ENCODE data around the gene STX4.
A peak's percentile ranks its signal among the peaks of the same experiment; 100 is the strongest.

The STX4 gene, protein sequence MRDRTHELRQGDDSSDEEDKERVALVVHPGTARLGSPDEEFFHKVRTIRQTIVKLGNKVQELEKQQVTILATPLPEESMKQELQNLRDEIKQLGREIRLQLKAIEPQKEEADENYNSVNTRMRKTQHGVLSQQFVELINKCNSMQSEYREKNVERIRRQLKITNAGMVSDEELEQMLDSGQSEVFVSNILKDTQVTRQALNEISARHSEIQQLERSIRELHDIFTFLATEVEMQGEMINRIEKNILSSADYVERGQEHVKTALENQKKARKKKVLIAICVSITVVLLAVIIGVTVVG

DNA sequence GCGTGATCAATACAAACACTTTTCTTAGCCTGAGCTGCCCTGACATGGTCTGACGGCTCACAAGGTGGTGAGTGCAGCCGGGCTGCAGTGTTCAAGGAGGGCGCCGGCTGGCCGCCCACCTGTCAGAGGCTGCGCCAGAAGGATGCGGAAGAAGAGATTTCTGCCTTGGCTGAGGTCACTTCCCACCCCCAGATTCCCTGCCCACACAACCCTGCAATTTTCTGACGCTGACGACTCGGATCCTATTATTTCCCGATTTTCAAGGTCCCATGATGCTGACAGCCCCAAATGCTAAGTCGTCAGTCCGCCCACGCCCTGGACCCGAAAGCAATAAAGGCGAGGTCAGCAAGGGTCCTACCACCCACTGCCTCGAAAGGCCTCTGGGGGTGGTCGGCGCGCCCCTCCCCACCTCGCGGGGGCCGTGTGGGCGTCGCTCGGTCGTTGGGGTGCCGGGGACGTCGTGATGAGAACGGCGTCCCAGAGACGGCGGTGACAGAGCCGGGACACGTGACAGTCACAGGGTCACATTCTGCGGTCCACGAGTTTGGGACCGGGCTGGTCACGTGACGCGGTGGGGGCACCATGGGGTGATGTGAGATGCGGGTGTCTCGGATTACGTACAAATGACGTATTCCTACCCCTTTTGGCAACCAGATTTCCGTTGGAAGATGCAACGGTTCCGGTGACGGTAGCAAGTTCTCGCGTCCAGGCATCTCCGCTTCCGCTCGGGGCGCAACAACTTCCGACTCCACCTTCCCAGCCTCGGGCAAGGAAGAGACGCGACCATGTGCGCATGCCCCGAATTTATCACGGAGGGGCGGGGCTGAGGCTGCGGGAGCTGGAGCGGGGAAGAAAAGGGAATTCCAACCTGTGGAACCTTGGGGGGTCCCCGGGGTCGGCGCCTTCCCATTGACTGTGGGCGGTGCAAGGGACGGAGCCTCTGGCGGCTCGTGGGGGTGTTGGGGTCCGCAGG is at the start of gene STX4:
Gene STX4 (plus strand): TSS at position 823 of the 973 bp plus-strand sequence. CDS start 248 bp downstream, outside the sequence.
- DNase-seq, result peak; percentile 94 to 100 (median 96)

DNA sequence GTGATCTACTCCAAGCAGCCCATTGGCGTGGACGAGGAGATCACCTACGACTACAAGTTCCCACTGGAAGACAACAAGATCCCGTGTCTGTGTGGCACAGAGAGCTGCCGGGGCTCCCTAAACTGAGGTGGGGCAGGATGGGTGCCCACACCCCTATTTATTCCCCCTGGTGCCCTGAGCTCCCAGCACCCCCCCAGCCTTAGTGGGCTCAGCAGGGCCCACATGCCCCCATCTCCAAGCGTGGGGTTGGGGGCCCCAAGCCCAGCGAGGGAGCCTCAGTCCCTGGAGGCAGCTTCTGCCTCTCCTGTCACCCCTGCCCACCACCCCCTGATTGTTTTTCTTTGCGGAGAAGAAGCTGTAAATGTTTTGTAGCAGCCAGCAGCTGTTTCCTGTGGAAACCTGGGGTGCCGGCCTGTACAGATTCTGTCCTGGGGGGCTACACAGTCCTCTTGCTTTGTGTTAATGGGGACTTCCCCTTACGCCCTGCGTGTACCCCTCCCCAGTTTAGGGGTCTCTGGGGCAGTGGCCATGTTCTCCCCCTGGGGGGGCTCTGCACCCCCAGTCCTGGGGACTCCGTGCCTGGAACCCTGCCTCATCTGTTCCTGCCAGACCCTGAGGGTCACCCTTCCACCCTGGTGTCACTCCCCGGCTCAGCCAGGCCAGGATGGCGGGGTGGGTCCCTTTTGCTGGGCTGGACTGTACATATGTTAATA is 49.3 kb upstream of the STX4 start:
- no peak for DNase-seq

DNA sequence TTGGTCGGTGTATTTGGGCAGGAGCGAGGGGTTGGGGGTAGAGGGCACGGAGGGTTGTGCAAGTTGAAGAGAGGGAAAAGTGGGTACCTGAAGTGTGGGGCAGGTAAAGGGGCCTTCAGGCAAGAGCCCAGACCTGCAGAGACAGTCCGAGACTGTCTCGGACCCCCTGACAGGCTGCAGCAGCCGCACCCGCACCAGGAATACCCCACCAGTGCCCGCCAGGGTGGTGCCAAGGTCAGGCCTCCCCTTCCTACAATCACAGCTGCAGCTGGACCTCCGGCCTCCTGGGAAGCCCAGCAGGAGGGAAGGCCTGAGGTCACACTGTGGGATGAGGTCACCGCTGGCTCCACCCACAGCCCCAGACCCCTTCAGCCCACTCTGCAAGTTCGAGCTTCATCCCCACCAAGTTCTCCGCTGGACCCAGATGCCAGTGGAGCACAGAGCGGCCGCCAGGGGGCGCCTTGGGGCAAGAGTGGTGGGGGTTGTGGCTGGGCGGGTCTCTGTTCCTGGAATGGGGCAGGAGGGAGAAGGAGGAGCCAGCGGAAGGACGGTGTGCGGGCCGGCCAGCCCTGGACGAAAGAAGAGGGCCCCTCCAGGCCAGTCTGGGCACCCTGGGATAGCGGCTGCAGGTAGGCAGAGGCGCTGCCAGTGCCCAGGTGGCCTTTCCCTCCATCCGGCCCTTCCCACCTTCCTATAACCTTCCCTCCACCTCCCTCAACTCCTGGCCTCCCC is 48.5 kb upstream of the STX4 start, which contains the start of gene HSD3B7:
Gene HSD3B7 (plus strand): TSS at position 539 of the 732 bp plus-strand sequence. CDS start 452 bp downstream, outside the sequence.
- DNase-seq, result peak; percentile 28 to 79 (median 70)

DNA sequence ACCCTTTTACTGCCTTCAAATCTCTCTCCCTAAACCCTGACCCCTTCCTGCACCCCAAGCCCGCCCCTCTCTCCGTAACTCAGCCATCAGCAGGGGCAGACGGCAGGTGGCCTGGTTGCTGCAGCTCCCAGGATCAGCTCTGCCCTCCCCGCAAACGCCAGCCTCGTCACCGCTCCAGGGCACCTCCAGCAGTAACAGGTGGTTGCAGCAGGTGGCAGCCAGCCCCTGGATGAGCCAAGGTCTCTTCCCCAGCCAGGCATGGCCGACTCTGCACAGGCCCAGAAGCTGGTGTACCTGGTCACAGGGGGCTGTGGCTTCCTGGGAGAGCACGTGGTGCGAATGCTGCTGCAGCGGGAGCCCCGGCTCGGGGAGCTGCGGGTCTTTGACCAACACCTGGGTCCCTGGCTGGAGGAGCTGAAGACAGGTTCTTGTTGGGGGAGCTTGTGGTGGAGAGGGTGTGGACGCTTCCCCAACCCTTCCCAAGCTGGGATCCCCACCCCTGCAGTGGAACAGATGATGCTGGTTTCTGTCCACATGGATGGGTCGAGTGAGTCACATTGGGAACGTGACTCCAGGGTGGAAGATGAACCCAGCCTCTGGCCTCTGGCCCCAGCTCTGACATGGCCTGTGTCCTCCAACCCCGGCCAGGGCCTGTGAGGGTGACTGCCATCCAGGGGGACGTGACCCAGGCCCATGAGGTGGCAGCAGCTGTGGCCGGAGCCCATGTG is 47.8 kb upstream of the STX4 start:
- no peak for DNase-seq

DNA sequence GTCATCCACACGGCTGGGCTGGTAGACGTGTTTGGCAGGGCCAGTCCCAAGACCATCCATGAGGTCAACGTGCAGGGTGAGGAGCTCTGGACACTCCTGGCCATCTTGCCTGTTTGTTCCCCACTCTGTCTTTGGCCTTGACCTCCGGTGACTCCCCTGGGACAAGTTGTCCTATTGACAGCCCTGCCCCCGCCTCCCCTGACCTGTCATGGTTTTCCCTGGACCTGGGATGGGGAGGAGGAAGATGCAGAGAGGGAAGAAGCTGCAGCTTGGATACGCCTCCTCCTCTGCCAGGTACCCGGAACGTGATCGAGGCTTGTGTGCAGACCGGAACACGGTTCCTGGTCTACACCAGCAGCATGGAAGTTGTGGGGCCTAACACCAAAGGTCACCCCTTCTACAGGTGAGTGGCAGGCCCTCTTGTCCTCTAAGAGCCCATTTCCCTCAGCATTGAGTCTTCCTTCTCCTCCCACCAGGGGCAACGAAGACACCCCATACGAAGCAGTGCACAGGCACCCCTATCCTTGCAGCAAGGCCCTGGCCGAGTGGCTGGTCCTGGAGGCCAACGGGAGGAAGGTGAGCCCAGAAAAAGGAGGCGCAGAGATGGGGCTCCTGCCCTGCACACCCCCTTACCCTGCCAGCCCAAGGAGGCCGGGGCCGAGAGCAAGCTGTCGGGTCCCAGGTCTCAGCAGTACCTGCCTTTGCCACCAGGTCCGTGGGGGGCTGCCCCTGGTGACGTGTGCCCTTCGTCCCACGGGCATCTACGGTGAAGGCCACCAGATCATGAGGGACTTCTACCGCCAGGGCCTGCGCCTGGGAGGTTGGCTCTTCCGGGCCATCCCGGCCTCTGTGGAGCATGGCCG is 47.0 kb upstream of the STX4 start:
- no peak for DNase-seq

DNA sequence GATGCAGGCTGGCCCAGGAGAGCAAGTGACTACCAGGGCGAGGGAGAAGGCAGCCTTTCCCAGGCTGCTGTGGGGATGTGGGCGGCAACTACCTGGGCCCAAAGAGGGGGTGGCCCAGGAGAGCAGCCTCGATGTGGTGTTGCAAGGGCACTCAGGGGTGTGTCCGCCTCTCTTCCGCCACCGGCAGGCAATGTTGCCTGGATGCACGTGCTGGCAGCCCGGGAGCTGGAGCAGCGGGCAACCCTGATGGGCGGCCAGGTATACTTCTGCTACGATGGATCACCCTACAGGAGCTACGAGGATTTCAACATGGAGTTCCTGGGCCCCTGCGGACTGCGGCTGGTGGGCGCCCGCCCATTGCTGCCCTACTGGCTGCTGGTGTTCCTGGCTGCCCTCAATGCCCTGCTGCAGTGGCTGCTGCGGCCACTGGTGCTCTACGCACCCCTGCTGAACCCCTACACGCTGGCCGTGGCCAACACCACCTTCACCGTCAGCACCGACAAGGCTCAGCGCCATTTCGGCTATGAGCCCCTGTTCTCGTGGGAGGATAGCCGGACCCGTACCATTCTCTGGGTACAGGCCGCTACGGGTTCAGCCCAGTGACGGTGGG is 45.7 kb upstream of the STX4 start:
- DNase-seq, result no peak

DNA sequence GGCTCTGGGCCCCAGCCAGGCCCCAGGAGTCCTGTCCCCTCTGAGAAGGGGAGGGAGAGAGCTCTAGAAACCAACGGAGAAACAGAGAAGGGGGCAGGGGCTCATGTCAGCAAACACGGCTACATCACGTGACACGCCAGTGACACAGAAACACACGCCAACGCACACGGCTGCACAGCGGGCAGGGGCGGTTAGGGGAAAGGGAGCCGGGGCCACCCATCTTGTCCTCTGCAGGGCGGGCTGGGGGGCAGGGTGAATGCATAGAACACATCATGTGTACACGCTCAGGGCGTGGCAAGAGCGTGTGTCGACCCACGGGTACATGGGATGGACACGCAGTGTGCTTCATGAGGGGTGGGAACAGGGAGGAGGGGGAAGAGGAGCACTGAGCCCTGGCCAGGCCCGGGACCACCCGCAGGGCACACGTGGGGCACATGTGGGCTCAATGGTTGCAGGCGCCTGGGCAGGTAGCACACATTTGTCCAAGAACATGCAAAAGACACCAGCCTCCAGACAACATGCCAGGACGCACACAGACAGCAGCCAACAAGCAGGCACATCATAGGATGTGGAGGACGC is 43.8 kb upstream of the STX4 start:
- no peak for DNase-seq

DNA sequence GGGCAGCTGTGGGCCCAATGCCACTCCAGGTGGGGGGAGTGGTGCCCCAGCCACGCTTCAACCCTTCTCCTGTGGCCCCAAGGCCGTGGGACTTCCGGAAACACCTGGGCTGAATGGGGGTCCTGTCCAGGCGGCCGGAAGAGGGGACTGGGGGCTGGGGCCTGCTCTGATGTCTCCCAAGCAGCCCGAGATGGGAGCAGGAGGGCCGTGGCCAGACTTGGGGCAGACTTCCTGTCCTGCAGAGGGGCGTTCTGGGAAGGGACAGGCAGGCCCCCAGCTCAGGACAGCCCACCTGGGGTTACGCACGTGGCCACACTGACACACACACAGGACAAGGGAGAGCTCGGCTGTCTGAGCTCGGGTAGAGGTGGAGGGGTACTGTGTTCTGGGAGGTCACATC is 43.3 kb upstream of the STX4 start:
- DNase-seq, result no peak

DNA sequence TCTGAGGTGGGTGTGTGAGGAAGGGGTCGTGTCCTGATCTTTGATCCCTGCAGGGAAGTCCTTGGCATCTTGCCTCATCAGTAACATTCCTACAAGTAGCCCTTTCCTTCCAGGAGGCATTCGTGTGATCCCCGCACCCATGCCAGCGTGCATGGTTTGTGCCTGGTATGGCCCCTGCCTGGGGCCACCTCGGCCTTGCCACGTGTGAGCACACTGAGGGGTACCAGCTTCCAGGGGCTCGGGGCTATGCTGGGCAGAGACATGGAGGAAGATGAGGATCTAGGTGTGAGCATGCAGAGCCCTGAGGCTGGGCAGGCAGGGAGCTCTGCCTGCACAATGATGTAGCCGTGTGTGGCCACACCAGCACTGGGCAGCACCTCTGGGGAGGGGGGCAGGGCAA is 42.3 kb upstream of the STX4 start:
- DNase-seq, result no peak

DNA sequence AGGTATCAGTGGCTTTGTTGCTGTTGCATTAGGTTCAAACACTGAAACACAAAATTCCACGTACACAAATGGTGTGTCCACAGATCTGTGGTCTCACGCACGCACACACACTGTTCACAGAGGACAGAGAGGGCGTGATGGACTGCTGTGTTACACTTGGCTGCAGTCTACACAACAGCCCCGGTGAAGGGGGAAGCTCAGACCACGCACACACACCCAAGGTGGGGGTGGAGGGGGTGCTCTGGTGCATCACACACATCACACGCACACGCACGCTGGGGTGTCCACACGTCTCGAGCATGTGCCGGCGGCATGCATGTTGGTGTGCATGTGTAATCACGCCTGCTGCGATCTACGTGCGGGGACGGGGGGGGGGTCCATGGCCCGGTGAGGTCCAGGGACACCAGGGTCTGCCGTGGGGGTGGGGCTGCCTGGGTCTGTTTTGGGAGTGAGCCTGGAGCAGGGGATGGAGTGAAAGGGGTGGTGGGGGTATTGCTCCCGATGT is 41.0 kb upstream of the STX4 start:
- no peak for DNase-seq

DNA sequence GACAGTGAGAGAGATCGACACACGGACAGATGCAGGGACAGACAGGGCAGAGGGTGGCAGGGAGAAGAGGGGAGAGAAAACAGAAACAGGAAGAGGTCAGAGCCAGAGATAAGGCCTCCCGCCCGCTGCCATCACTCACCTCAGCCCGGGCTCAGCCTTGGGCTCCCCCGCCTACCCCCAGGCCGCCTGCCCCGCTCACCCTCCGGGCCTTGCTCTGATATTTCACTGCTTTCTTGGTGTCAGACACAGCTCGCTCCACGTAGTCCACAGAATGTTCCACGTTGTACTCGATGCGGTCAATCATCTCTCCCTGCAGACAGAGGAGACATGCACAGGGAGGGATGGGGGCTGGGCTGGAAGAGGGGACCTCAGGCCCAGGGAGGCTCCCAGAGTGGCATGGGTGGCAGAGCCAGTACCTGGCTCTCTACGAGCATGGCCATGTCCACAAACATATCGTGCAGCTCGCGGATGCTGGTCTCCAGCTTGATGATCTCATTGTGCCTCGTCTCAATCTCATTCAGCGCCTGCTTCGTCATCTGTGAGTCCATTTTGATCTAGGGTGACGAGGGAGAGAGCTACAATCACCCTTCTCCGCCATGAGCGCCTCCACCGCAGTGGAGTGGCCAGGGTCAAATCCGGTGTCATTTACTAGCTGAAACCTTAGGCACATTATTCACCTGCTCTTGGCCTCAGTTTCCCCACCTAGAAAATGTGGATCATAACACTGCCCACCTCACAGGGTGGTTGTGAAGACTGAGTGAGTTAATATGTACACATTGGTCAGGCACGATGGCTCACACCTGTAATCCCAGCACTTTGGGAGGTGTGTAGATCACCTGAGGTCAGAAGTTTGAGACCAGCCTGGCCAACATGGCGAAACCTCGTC is 40.2 kb upstream of the STX4 start:
- DNase-seq, result no peak

DNA sequence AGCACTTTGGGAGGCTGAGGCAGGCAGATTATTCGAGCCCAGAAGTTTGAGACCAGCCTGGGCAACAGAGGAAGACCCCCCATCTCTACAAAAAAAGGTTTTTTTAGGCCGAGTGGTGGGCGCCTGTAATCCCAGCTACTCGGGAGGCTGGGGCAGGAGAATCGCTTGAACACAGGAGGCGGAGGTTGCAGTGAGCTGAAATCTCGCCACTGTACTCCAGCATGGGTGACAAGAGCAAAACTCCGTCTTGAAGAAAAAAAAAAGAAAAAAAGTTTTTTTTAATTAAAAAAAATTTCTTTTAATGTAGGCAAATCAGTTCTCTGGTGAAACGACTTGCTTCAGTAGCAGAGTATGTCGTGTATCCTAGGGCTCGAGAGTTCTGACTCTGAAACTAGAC is 37.4 kb upstream of the STX4 start:
- DNase-seq, result no peak

DNA sequence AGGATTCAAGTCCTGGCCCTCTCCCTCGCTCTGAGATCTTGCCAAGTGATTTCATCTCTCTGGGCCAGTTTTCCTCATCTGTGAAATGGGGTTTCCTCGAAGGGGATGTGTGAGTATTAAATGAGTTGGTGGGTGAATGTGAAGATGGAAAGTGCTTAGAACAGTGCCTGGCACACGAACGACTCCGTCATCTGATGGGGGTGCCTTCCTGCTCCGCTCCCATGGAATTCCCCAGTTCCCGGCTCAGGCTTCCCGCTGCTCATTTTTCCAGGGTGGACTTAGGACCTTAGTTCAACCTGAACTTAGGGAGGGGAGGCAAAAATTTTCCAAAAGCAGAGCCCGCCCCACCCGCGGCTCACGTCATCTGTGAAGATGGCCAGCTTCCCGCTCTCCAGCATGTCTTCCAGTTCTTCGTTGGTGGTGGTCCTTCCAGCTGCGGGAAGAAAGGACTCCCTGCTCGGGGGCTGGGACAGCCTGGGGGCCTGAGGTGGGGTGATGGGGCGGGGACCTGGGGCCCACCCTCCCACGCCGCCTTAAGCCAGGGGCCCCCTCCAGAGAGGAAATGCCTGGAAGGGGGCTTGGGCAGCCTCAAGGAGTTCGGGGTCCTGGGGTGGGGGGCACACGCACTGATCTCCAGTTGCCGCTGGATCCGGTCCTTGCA is 36.9 kb upstream of the STX4 start:
- no peak for DNase-seq

DNA sequence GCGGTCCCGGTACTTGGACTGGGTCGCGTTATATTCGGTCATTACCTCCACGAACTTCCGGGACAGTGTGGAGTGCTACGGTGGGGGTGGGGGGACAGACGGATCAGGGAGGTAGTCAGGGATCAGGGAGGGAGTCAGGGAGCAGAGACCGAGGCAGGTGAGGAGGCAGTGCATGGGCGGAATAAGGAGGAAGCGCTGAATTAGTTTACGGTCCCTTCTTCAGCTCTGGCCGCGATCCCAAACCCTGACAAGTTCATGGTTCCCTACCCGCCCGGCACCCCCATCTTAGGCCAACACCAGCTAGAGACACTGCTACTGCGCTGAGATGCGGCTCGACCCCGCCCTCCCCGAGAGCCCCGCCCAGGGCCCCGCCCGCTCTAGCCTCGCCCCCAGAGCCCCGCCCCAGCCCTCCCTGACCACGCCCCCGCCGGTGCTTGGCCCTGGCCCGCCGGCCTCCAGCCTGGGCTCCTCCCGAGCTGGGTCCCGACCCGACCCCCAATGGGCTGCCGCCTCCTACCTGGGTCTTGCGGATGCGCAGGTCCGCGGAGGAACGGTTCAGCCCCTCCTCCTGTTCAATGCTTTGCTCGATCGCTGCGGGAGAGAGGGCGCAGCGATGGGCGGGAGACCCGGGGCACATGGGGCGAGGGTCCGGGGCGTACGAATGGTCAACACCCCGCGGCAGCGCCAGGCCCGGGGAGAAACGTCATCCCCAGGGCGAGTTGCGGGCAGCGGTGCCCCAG is 36.2 kb upstream of the STX4 start:
- DNase-seq, result peak; percentile 53 to 80 (median 78)

DNA sequence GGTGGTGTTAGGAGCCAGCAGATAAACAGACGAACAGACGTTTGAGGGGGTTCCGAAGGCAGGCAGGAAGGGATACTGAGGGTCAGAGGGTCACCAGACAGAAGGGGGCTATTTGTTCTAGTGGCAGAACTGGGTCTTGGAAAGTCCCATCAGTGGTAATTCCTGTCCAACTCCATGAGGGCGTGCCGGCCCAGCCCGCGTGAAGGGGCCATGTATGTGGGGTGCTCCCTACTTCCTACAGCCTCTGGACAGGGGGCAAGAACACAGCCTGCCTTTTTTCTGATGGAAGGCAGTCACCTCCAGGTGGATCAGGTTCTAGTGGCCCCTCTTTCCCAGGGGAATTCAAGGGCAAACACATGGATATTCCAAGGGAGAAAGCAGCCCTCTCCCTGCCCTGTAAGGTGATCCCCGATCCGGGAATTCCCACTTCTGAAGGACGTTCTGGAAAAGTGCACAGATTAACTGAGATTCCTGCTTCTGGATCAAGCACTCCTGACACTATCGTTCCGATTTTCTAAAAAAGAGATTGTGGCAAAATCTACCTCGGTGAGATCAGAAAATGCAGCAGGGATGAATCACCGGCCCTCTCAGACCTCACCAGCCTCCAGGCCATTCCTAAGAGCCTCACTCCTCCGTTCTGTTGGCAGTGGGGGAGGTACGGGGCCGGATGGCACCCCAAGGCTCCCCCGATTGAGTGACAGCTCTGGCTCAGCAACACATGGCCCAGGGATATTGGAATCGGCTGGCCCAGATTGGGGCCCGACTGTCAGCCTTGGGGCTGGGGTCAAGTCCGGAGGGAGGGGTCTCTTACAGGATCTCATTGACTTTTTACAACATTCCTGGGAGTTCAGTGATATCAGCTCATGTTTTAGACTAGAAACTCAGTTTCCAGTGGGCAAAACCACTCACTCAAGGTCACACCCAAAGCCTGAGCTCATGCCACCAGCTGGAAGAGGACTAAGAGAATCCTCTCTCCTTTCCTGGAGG is 35.3 kb upstream of the STX4 start:
- DNase-seq, result no peak
